SK-N-SH (cell line): ENCODE measurements around the gene CSHL1. TPM values are rescaled to one million over a fixed set of nuclear protein-coding genes. Genes with fewer than 3 reads are reported as not detected.

ENCODE experiments used
- CTCF ChIA-PET: fragments of 300-600, 350-600 bp; formaldehyde crosslinking; extraction: SDS; loops from one replicate; lab custom pipeline; 2021; lab: Yijun Ruan, JAX
- POLR2A ChIA-PET: fragments of 350-600 bp; sonication (Branson Sonifier 250); formaldehyde crosslinking; extraction: SDS; loops from one replicate; lab custom pipeline; 2020; ENCODE audit warnings: antibody characterized with exemption, inconsistent platforms; lab: Yijun Ruan, JAX
- DNase-seq: peaks from one replicate; pipeline ENCODE4 v3.0.0; 2012
- H2AFZ ChIP-seq: fragments of 200-600 bp; sonication (generic); 2 replicates; pipeline ENCODE4 v1.8.1; 2016; ENCODE audit warnings: antibody characterized with exemption, mild to moderate bottlenecking, low read depth
- H3F3A ChIP-seq: fragments of 200-600 bp; sonication (generic); replicated peaks from 2 replicates; pipeline ENCODE3; 2016; ENCODE audit warnings: antibody characterized with exemption, mild to moderate bottlenecking; ENCODE audit not compliant: insufficient read depth
- H3K27ac ChIP-seq, 2 experiments: fragments of 200-500 bp in 1 of 2; fragments of 200-600 bp in 1 of 2; sonication (Bioruptor generic) in 1 of 2; sonication (generic), shearing (Covaris generic) in 1 of 2; 2 replicates each; pipeline versions ENCODE4 v1.5.1 to v1.6.1; 2014 to 2016; ENCODE audit warnings: low read depth in 2 of 2, inconsistent platforms in 1 of 2, low read length in 1 of 2, mild to moderate bottlenecking in 1 of 2, mixed read lengths in 1 of 2
- H3K27me3 ChIP-seq: fragments of 200-600 bp; sonication (generic), shearing (Covaris generic); 2 replicates; pipeline ENCODE4 v1.6.1; 2016; ENCODE audit warnings: mixed run types; ENCODE audit not compliant: insufficient read depth
- H3K36me3 ChIP-seq, 2 experiments: fragments of 200-500 bp in 1 of 2; fragments of 200-600 bp in 1 of 2; sonication (Bioruptor generic) in 1 of 2; sonication (generic) in 1 of 2; replicated peaks in 1 of 2; 2 replicates each; pipeline versions ENCODE3 to v1.5.1; 2014 to 2016; ENCODE audit warnings: low read length in 1 of 2, mild to moderate bottlenecking in 1 of 2; ENCODE audit not compliant: insufficient read depth in 2 of 2, control insufficient read depth in 1 of 2
- H3K4me1 ChIP-seq, 2 experiments: fragments of 200-500 bp in 1 of 2; fragments of 200-600 bp in 1 of 2; sonication (Bioruptor generic) in 1 of 2; sonication (generic), shearing (Covaris generic) in 1 of 2; 2 replicates each; pipeline versions ENCODE4 v1.5.1 to v1.6.1; 2014 to 2016; ENCODE audit warnings: low read depth in 1 of 2, low read length in 1 of 2, mixed run types in 1 of 2; ENCODE audit not compliant: insufficient read depth in 2 of 2, control insufficient read depth in 1 of 2
- H3K4me2 ChIP-seq: fragments of 200-600 bp; sonication (generic), shearing (Covaris generic); 2 replicates; pipeline ENCODE4 v1.6.1; 2017; ENCODE audit warnings: mixed run types
- H3K4me3 ChIP-seq, 2 experiments: fragments of 200-500 bp in 1 of 2; fragments of 200-600 bp in 1 of 2; sonication (Bioruptor generic) in 1 of 2; sonication (generic), shearing (Covaris generic) in 1 of 2; 2 replicates each; pipeline versions ENCODE4 v1.5.1 to v1.8.1; 2014 to 2016; ENCODE audit warnings: low read depth in 2 of 2, inconsistent platforms in 1 of 2, low read length in 1 of 2, mild to moderate bottlenecking in 1 of 2, mixed read lengths in 1 of 2, moderate library complexity in 1 of 2
- H3K79me2 ChIP-seq: fragments of 200-600 bp; sonication (generic); 2 replicates; pipeline ENCODE4 v1.8.1; 2017; ENCODE audit warnings: mild to moderate bottlenecking; ENCODE audit not compliant: insufficient read depth
- H3K9ac ChIP-seq: fragments of 200-600 bp; sonication (generic); 2 replicates; pipeline ENCODE4 v1.6.1; 2017; ENCODE audit warnings: mixed run types
- H3K9me2 ChIP-seq: fragments of 200-600 bp; sonication (generic); 2 replicates; pipeline ENCODE4 v1.6.1; 2017; ENCODE audit warnings: mixed run types
- H3K9me3 ChIP-seq: fragments of 200-600 bp; sonication (generic); 2 replicates; pipeline ENCODE4 v1.6.1; 2017; ENCODE audit warnings: mixed run types, mild to moderate bottlenecking, moderate library complexity
- H4K20me1 ChIP-seq: fragments of 200-600 bp; sonication (generic); 2 replicates; pipeline ENCODE4 v1.6.1; 2017; ENCODE audit warnings: mild to moderate bottlenecking, mixed run types; ENCODE audit not compliant: insufficient read depth
- CTCF ChIP-seq: fragments of 200-600 bp; sonication (generic); IDR thresholded peaks from 2 replicates; pipeline ENCODE4 v1.6.1; 2017; ENCODE audit warnings: antibody characterized with exemption, mild to moderate bottlenecking, moderate library complexity
- ELF1 ChIP-seq: IDR thresholded peaks from 2 replicates; pipeline ENCODE4 v1.4.0; 2012
- EZH2phosphoT487 ChIP-seq: fragments of 200-600 bp; sonication (generic); IDR thresholded peaks from 2 replicates; pipeline ENCODE4 v1.6.1; 2017; ENCODE audit warnings: low read depth, mixed run types, mild to moderate bottlenecking, antibody characterized with exemption, moderate library complexity, borderline replicate concordance
- FOSL2 ChIP-seq: IDR thresholded peaks from 2 replicates; pipeline ENCODE4 v1.4.0; 2012; ENCODE audit warnings: low read depth, mild to moderate bottlenecking, moderate library complexity, borderline replicate concordance
- FOXJ3 ChIP-seq: sonication (generic); formaldehyde crosslinking; IDR thresholded peaks from 2 replicates; pipeline ENCODE4 v1.5.1; 2020; ENCODE audit warnings: mild to moderate bottlenecking, missing genetic modification reagents
- JUND ChIP-seq: IDR thresholded peaks from 2 replicates; pipeline ENCODE4 v1.4.0; 2012
- MXI1 ChIP-seq: IDR thresholded peaks from 2 replicates; pipeline ENCODE4 v1.6.1; 2012; ENCODE audit warnings: mild to moderate bottlenecking, low read depth, low read length, improper control_type of control experiment
- POLR2AphosphoS5 ChIP-seq: IDR thresholded peaks from 2 replicates; pipeline ENCODE4 v1.6.1; 2012; ENCODE audit warnings: low read depth, low read length
- RAD21 ChIP-seq: IDR thresholded peaks from 2 replicates; pipeline ENCODE4 v1.6.1; 2012; ENCODE audit warnings: mild to moderate bottlenecking, low read length
- RCOR1 ChIP-seq: fragments of 150-350 bp; IDR thresholded peaks from 2 replicates; pipeline ENCODE4 v1.6.1; 2017; ENCODE audit warnings: antibody characterized with exemption, low read length
- RFX5 ChIP-seq: IDR thresholded peaks from 2 replicates; pipeline ENCODE4 v1.6.1; 2012; ENCODE audit warnings: mild to moderate bottlenecking, improper control_type of control experiment, low read length
- RXRA ChIP-seq: IDR thresholded peaks from 2 replicates; pipeline ENCODE4 v1.4.0; 2012; ENCODE audit warnings: low read depth, mild to moderate bottlenecking, borderline replicate concordance
- SMC3 ChIP-seq: IDR thresholded peaks from 2 replicates; pipeline ENCODE4 v1.6.1; 2012; ENCODE audit warnings: low read depth, low read length, improper control_type of control experiment
- TAF1 ChIP-seq: IDR thresholded peaks from 2 replicates; pipeline ENCODE4 v1.6.1; 2012; ENCODE audit warnings: low read depth, mild to moderate bottlenecking, low read length, moderate library complexity, borderline replicate concordance
- ZBTB33 ChIP-seq: IDR thresholded peaks from 2 replicates; pipeline ENCODE4 v1.4.0; 2012; ENCODE audit warnings: low read depth, borderline replicate concordance
- WGBS: methylation state at CpG from one replicate; pipeline ENCODE4 v1.1.6; 2017; ENCODE audit warnings: low lambda C conversion rate; 5-methylcytosine and 5-hydroxymethylcytosine counted together
- polyA plus RNA-seq, 3 experiments: library from polyadenylated mRNA; depleted of rRNA; stranded (reverse); fragments of >200 nt; gene quantifications; 2 replicates each; pipeline ENCODE4 v1.2.3, GENCODE V29; 2012

Gene CSHL1
- polyA plus RNA-seq, 1 of the 3 experiments (the other 2 are of a cell fraction): not detected

- no peaks in the 10 kb centered on the region for H3K36me3 ChIP-seq
- no peaks in the 10 kb centered on the region for H4K20me1 ChIP-seq
- H3F3A ChIP-seq: no peaks in the 10 kb centered on the region
- no peak overlapping the region for H3K4me3 ChIP-seq
- no peaks in the 10 kb centered on the region for H3K9me3 ChIP-seq
- POLR2A ChIA-PET: no interaction called here
- peaks cover 0 to 13% of the 10 kb centered on the region in 2 experiments; a peak in 1 of 4 replicates for H3K4me1 ChIP-seq
- CTCF ChIA-PET: interaction anchor here (0.7 to 6.8 kb wide), 21 partner anchors 9 to 355 kb away, joined by 3 to 63 read pairs (median 6); partner anchors contain the start of genes CSHL1 and GH1
- H3K27me3 ChIP-seq: peaks cover 6% of the 10 kb centered on the region; the same call in 1 of the 2 replicates
- H3K9ac ChIP-seq: no peak overlapping the region
- H3K79me2 ChIP-seq: no peaks in the 10 kb centered on the region
- TF ChIP-seq SMC3: peak; percentile 32; the same call in 1 of the 2 replicates
- no peak for TF ChIP-seq POLR2AphosphoS5
- peak; percentile 48 for TF ChIP-seq CTCF
- peak; percentile 30; the same call in 1 of the 2 replicates for TF ChIP-seq RAD21
- WGBS: 70% methylated on average over 28 of the region's 29 CpGs
- no peak for DNase-seq
- no peaks in the 10 kb centered on the region for H3K9me2 ChIP-seq
- H2AFZ ChIP-seq: no peak overlapping the region
- no peak overlapping the region for H3K27ac ChIP-seq
- H3K4me2 ChIP-seq: no peak overlapping the region
These were observed 40.2 kb upstream of the CSHL1 start for GRCh38 chr17:63950940-63951907.

GRCh38 chr17:63949576-63950250 lies 38.7 kb upstream of the CSHL1 start:
- H3K27ac ChIP-seq: no peak overlapping the region
- no peaks in the 10 kb centered on the region for H4K20me1 ChIP-seq
- H3K4me2 ChIP-seq: no peak overlapping the region
- 69% methylated on average over 18 of the region's 18 CpGs for WGBS
- peaks cover 0 to 10% of the 10 kb centered on the region in 2 experiments; a peak in 1 of 4 replicates for H3K4me1 ChIP-seq
- no peaks in the 10 kb centered on the region for H3K79me2 ChIP-seq
- H2AFZ ChIP-seq: no peak overlapping the region
- POLR2A ChIA-PET: no interaction called here
- H3K9ac ChIP-seq: no peak overlapping the region
- H3K4me3 ChIP-seq: no peak overlapping the region
- no peaks in the 10 kb centered on the region for H3K9me2 ChIP-seq
- peaks cover 6% of the 10 kb centered on the region; the same call in 1 of the 2 replicates for H3K27me3 ChIP-seq
- no peaks in the 10 kb centered on the region for H3K36me3 ChIP-seq
- TF ChIP-seq ZBTB33 (no peak), RCOR1 (no peak), JUND (no peak), TAF1 (no peak), FOSL2 (no peak), MXI1 (no peak), FOXJ3 (CRISPR knock-in tag) (no peak), RXRA (no peak), EZH2phosphoT487 (no peak), ELF1 (no peak), RFX5 (no peak)
- TF ChIP-seq, all 33 proteins: peak for 0
- CTCF ChIA-PET: interaction anchor here (0.8 to 6.8 kb wide), 12 partner anchors 10 to 184 kb away, joined by 3 to 63 read pairs (median 7); partner anchors contain the start of genes CSHL1 and GH1
- H3K9me3 ChIP-seq: no peaks in the 10 kb centered on the region
- DNase-seq: no peak
- no peaks in the 10 kb centered on the region for H3F3A ChIP-seq
